ENCODE data around the gene GPBP1L1.
"Not testable (repeated sequence)": the region's sequence is repeated elsewhere in the genome, so short reads cannot be mapped to it uniquely, and the experiment has no call there.

Gene GPBP1L1

GRCh38 chr1:45686288-45687013 lies at the start of gene GPBP1L1:
TSS of gene GPBP1L1 (minus strand) at chr1:45686533. CDS start at chr1:45659087, 27,446 bp downstream.
- in situ Hi-C loops (cut with HindIII; ENCODE audit: low sequenced_read_pairs): loop anchor here (25.0 kb wide), 1 partner anchor 176 kb away; no protein-coding TSS in a partner anchor

- in situ Hi-C loops (cut with HindIII; ENCODE audit: low sequenced_read_pairs): no loop called here
These were observed 44.5 kb upstream of the GPBP1L1 start for GRCh38 chr1:45730780-45731319.

GRCh38 chr1:45730075-45730779 lies 43.9 kb upstream of the GPBP1L1 start:
- in situ Hi-C loops (cut with HindIII; ENCODE audit: low sequenced_read_pairs): no loop called here

GRCh38 chr1:45726007-45726406 lies 39.7 kb upstream of the GPBP1L1 start:
- in situ Hi-C loops (cut with HindIII; ENCODE audit: low sequenced_read_pairs): not testable (repeated sequence)

- in situ Hi-C loops (cut with HindIII; ENCODE audit: low sequenced_read_pairs): no loop called here
These were observed 37.1 kb upstream of the GPBP1L1 start for GRCh38 chr1:45723248-45723930.

- in situ Hi-C loops (cut with HindIII; ENCODE audit: low sequenced_read_pairs): no loop called here
These were observed 36.5 kb upstream of the GPBP1L1 start for GRCh38 chr1:45722809-45723208.

GRCh38 chr1:45721207-45721606 lies 34.9 kb upstream of the GPBP1L1 start:
- in situ Hi-C loops (cut with HindIII; ENCODE audit: low sequenced_read_pairs): no loop called here

GRCh38 chr1:45718289-45718688 lies 32.0 kb upstream of the GPBP1L1 start:
- in situ Hi-C loops (cut with HindIII; ENCODE audit: low sequenced_read_pairs): no loop called here

GRCh38 chr1:45717386-45717785 lies 31.1 kb upstream of the GPBP1L1 start:
- in situ Hi-C loops (cut with HindIII; ENCODE audit: low sequenced_read_pairs): not testable (repeated sequence)

- in situ Hi-C loops (cut with HindIII; ENCODE audit: low sequenced_read_pairs): no loop called here
These were observed 30.4 kb upstream of the GPBP1L1 start for GRCh38 chr1:45716700-45717099.

- in situ Hi-C loops (cut with HindIII; ENCODE audit: low sequenced_read_pairs): no loop called here
These were observed 27.4 kb upstream of the GPBP1L1 start for GRCh38 chr1:45713711-45714110.

- in situ Hi-C loops (cut with HindIII; ENCODE audit: low sequenced_read_pairs): no loop called here
These were observed 18.3 kb upstream of the GPBP1L1 start for GRCh38 chr1:45704637-45705036.

- in situ Hi-C loops (cut with HindIII; ENCODE audit: low sequenced_read_pairs): loop anchor here (25.0 kb wide), 1 partner anchor 167 kb away; no protein-coding TSS in a partner anchor
These were observed 8.5 kb upstream of the GPBP1L1 start for GRCh38 chr1:45694823-45695222.

- in situ Hi-C loops (cut with HindIII; ENCODE audit: low sequenced_read_pairs): loop anchor here (25.0 kb wide), 1 partner anchor 168 kb away; no protein-coding TSS in a partner anchor
These were observed 7.5 kb upstream of the GPBP1L1 start for GRCh38 chr1:45693811-45694210.

- in situ Hi-C loops (cut with HindIII; ENCODE audit: low sequenced_read_pairs): loop anchor here (25.0 kb wide), 1 partner anchor 174 kb away; no protein-coding TSS in a partner anchor
These were observed 1.7 kb upstream of the GPBP1L1 start, which contains the start of gene TMEM69 for GRCh38 chr1:45687754-45688740. TSS of gene TMEM69 (plus strand) at chr1:45688181. CDS start at chr1:45691069, 2,888 bp downstream.

- in situ Hi-C loops (cut with HindIII; ENCODE audit: low sequenced_read_pairs): loop anchor here (25.0 kb wide), 1 partner anchor 175 kb away; no protein-coding TSS in a partner anchor
These were observed 851 bp upstream of the GPBP1L1 start for GRCh38 chr1:45687014-45687753.

- in situ Hi-C loops (cut with HindIII; ENCODE audit: low sequenced_read_pairs): loop anchor here (25.0 kb wide), 1 partner anchor 176 kb away; no protein-coding TSS in a partner anchor
These were observed 382 bp downstream of the GPBP1L1 start for GRCh38 chr1:45686015-45686287.

GRCh38 chr1:45685308-45686014 lies 872 bp downstream of the GPBP1L1 start:
- in situ Hi-C loops (cut with HindIII; ENCODE audit: low sequenced_read_pairs): loop anchor here (25.0 kb wide), 1 partner anchor 177 kb away; no protein-coding TSS in a partner anchor
